ENCODE measurements around the gene CDK19.
A peak's percentile ranks its signal among the peaks of the same experiment; 100 is the strongest.

The CDK19 gene

GRCh38 chr6:110688661-110689268 lies 126.5 kb downstream of the CDK19 start:
- Histone ChIP-seq H3K79me1 (replicated peaks; ENCODE audit: low read length, poor library complexity, severe bottlenecking) (peaks cover 29% of the 10 kb centered on the region), H3K4me3 (ENCODE audit: insufficient read depth in 1 of 2, low read depth in 1 of 2, low read length in 2 of 2) (no peak overlapping the region), H2AK5ac (ENCODE audit: low read length, severe bottlenecking) (no peak overlapping the region), H3K4ac (ENCODE audit: low read depth in 1 of 2, low read length in 2 of 2) (no peak overlapping the region), H3K18ac (ENCODE audit: low read depth in 1 of 2, low read length in 2 of 2) (no peak overlapping the region), H3K36me3 (ENCODE audit: control insufficient read depth in 1 of 2, insufficient read depth in 2 of 2, low read depth in 1 of 2, low read length in 2 of 2) (no peaks in the 10 kb centered on the region), H4K91ac (ENCODE audit: low read length) (no peak overlapping the region), H3K14ac (ENCODE audit: low read length in 2 of 2) (peak overlapping the region in 1 of 2 experiments; percentile 36), H3K4me2 (ENCODE audit: low read length, poor library complexity, severe bottlenecking) (no peak overlapping the region), H2BK15ac (ENCODE audit: low read depth, poor library complexity, severe bottlenecking) (no peak overlapping the region), H3K27me3 (ENCODE audit: control insufficient read depth in 1 of 2, insufficient read depth in 1 of 2, low read length in 2 of 2) (no peaks in the 10 kb centered on the region), H2BK5ac (ENCODE audit: low read depth, low read length, poor library complexity, severe bottlenecking) (no peak overlapping the region), H3K27ac (ENCODE audit: low read length, poor library complexity, severe bottlenecking) (no peak overlapping the region), H2BK120ac (ENCODE audit: low read depth, low read length) (no peak overlapping the region), H3K9me3 (ENCODE audit: control insufficient read depth, low read length) (no peaks in the 10 kb centered on the region), H2BK12ac (ENCODE audit: low read length in 2 of 2) (no peak overlapping the region), H3K9ac (ENCODE audit: low read length) (no peak overlapping the region), H3K23ac (ENCODE audit: low read length in 2 of 2) (no peak overlapping the region), H2AFZ (ENCODE audit: low read depth, low read length) (no peak overlapping the region), H4K8ac (ENCODE audit: low read length) (no peak overlapping the region), H3K4me1 (ENCODE audit: control insufficient read depth, insufficient read depth, low read depth, low read length) (peaks cover 17% of the 10 kb centered on the region)
- DNase-seq = no peak
- WGBS = 87% methylated on average over 6 of the region's 6 CpGs

- no peaks in the 10 kb centered on the region for H3K36me3 ChIP-seq (ENCODE audit: control insufficient read depth in 1 of 2, insufficient read depth in 2 of 2, low read depth in 1 of 2, low read length in 2 of 2)
- no peak overlapping the region for H3K27ac ChIP-seq (ENCODE audit: low read length, poor library complexity, severe bottlenecking)
- WGBS = no CpG with 5 or more reads among the region's 1 CpG
- H3K4me2 ChIP-seq (ENCODE audit: low read length, poor library complexity, severe bottlenecking) = no peak overlapping the region
- no peak overlapping the region for H4K91ac ChIP-seq (ENCODE audit: low read length)
- no peak overlapping the region for H2BK120ac ChIP-seq (ENCODE audit: low read depth, low read length)
- H4K8ac ChIP-seq (ENCODE audit: low read length) = no peak overlapping the region
- H2BK5ac ChIP-seq (ENCODE audit: low read depth, low read length, poor library complexity, severe bottlenecking) = no peak overlapping the region
- no peak overlapping the region for H3K4me3 ChIP-seq (ENCODE audit: insufficient read depth in 1 of 2, low read depth in 1 of 2, low read length in 2 of 2)
- H2AFZ ChIP-seq (ENCODE audit: low read depth, low read length) = no peak overlapping the region
- peaks cover 17% of the 10 kb centered on the region for H3K4me1 ChIP-seq (ENCODE audit: control insufficient read depth, insufficient read depth, low read depth, low read length)
- H3K9ac ChIP-seq (ENCODE audit: low read length) = no peak overlapping the region
- no peak overlapping the region for H2BK12ac ChIP-seq (ENCODE audit: low read length in 2 of 2)
- no peak overlapping the region for H3K23ac ChIP-seq (ENCODE audit: low read length in 2 of 2)
- no peak overlapping the region for H3K4ac ChIP-seq (ENCODE audit: low read depth in 1 of 2, low read length in 2 of 2)
- no peaks in the 10 kb centered on the region for H3K27me3 ChIP-seq (ENCODE audit: control insufficient read depth in 1 of 2, insufficient read depth in 1 of 2, low read length in 2 of 2)
- H3K18ac ChIP-seq (ENCODE audit: low read depth in 1 of 2, low read length in 2 of 2) = no peak overlapping the region
- H2BK15ac ChIP-seq (ENCODE audit: low read depth, poor library complexity, severe bottlenecking) = no peak overlapping the region
- DNase-seq = no peak
- no peak overlapping the region for H2AK5ac ChIP-seq (ENCODE audit: low read length, severe bottlenecking)
- no peak overlapping the region for H3K14ac ChIP-seq (ENCODE audit: low read length in 2 of 2)
- H3K9me3 ChIP-seq (ENCODE audit: control insufficient read depth, low read length) = no peaks in the 10 kb centered on the region
- H3K79me1 ChIP-seq (replicated peaks; ENCODE audit: low read length, poor library complexity, severe bottlenecking) = peaks cover 22% of the 10 kb centered on the region
These were observed 127.9 kb downstream of the CDK19 start for GRCh38 chr6:110687326-110687725.

GRCh38 chr6:110683241-110683640 lies 132.0 kb downstream of the CDK19 start:
- no peak overlapping the region for H3K4me3 ChIP-seq (ENCODE audit: insufficient read depth in 1 of 2, low read depth in 1 of 2, low read length in 2 of 2)
- no peaks in the 10 kb centered on the region for H3K36me3 ChIP-seq (ENCODE audit: control insufficient read depth in 1 of 2, insufficient read depth in 2 of 2, low read depth in 1 of 2, low read length in 2 of 2)
- H2BK15ac ChIP-seq (ENCODE audit: low read depth, poor library complexity, severe bottlenecking) = no peak overlapping the region
- no peak for DNase-seq
- no peak overlapping the region for H2AK5ac ChIP-seq (ENCODE audit: low read length, severe bottlenecking)
- H3K14ac ChIP-seq (ENCODE audit: low read length in 2 of 2) = no peak overlapping the region
- H2AFZ ChIP-seq (ENCODE audit: low read depth, low read length) = no peak overlapping the region
- H3K9ac ChIP-seq (ENCODE audit: low read length) = no peak overlapping the region
- H4K91ac ChIP-seq (ENCODE audit: low read length) = no peak overlapping the region
- no peak overlapping the region for H3K18ac ChIP-seq (ENCODE audit: low read depth in 1 of 2, low read length in 2 of 2)
- peaks cover 7% of the 10 kb centered on the region for H3K79me1 ChIP-seq (replicated peaks; ENCODE audit: low read length, poor library complexity, severe bottlenecking)
- no peak overlapping the region for H4K8ac ChIP-seq (ENCODE audit: low read length)
- no peak overlapping the region for H3K23ac ChIP-seq (ENCODE audit: low read length in 2 of 2)
- no peak overlapping the region for H2BK120ac ChIP-seq (ENCODE audit: low read depth, low read length)
- no peaks in the 10 kb centered on the region for H3K27me3 ChIP-seq (ENCODE audit: control insufficient read depth in 1 of 2, insufficient read depth in 1 of 2, low read length in 2 of 2)
- no peaks in the 10 kb centered on the region for H3K9me3 ChIP-seq (ENCODE audit: control insufficient read depth, low read length)
- H3K4me1 ChIP-seq (ENCODE audit: control insufficient read depth, insufficient read depth, low read depth, low read length) = no peaks in the 10 kb centered on the region
- H2BK12ac ChIP-seq (ENCODE audit: low read length in 2 of 2) = no peak overlapping the region
- WGBS = 100% methylated on average over 1 of the region's 3 CpGs
- no peak overlapping the region for H3K4ac ChIP-seq (ENCODE audit: low read depth in 1 of 2, low read length in 2 of 2)
- no peak overlapping the region for H2BK5ac ChIP-seq (ENCODE audit: low read depth, low read length, poor library complexity, severe bottlenecking)
- H3K4me2 ChIP-seq (ENCODE audit: low read length, poor library complexity, severe bottlenecking) = no peak overlapping the region
- H3K27ac ChIP-seq (ENCODE audit: low read length, poor library complexity, severe bottlenecking) = no peak overlapping the region

DNA sequence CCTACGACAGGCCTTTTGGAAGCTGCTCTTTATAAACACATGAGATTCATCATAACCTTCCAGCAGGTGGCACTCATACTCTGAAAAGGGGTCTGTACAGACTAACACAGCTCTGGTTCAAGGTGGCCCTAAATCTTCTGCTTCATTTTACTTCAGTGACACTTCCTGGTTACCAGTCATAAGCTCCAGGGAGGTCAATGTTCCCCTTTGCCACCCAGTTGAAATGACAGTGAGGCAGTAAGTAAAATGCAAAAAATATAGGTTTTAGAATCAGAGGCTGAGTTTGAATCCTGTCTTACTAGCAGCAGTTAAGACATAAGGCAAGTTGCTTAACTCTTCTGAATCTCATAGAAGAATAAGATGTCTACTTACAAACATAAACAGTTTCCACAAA lies 132.8 kb downstream of the CDK19 start:
- Histone ChIP-seq H3K14ac (ENCODE audit: low read length in 2 of 2) (no peak overlapping the region), H2BK5ac (ENCODE audit: low read depth, low read length, poor library complexity, severe bottlenecking) (no peak overlapping the region), H2AFZ (ENCODE audit: low read depth, low read length) (no peak overlapping the region), H3K18ac (ENCODE audit: low read depth in 1 of 2, low read length in 2 of 2) (no peak overlapping the region), H3K4me2 (ENCODE audit: low read length, poor library complexity, severe bottlenecking) (no peak overlapping the region), H2AK5ac (ENCODE audit: low read length, severe bottlenecking) (no peak overlapping the region), H3K27me3 (ENCODE audit: control insufficient read depth in 1 of 2, insufficient read depth in 1 of 2, low read length in 2 of 2) (no peaks in the 10 kb centered on the region), H3K36me3 (ENCODE audit: control insufficient read depth in 1 of 2, insufficient read depth in 2 of 2, low read depth in 1 of 2, low read length in 2 of 2) (no peaks in the 10 kb centered on the region), H4K91ac (ENCODE audit: low read length) (no peak overlapping the region), H3K9me3 (ENCODE audit: control insufficient read depth, low read length) (no peaks in the 10 kb centered on the region), H2BK120ac (ENCODE audit: low read depth, low read length) (no peak overlapping the region), H3K27ac (ENCODE audit: low read length, poor library complexity, severe bottlenecking) (no peak overlapping the region), H2BK15ac (ENCODE audit: low read depth, poor library complexity, severe bottlenecking) (peak overlapping the region; percentile 52), H3K4me3 (ENCODE audit: insufficient read depth in 1 of 2, low read depth in 1 of 2, low read length in 2 of 2) (no peak overlapping the region), H3K79me1 (replicated peaks; ENCODE audit: low read length, poor library complexity, severe bottlenecking) (peaks cover 9% of the 10 kb centered on the region), H4K8ac (ENCODE audit: low read length) (no peak overlapping the region), H3K23ac (ENCODE audit: low read length in 2 of 2) (no peak overlapping the region), H3K4me1 (ENCODE audit: control insufficient read depth, insufficient read depth, low read depth, low read length) (no peaks in the 10 kb centered on the region), H3K4ac (ENCODE audit: low read depth in 1 of 2, low read length in 2 of 2) (no peak overlapping the region), H3K9ac (ENCODE audit: low read length) (peak overlapping the region; percentile 54), H2BK12ac (ENCODE audit: low read length in 2 of 2) (no peak overlapping the region)
- 53% methylated on average over 1 of the region's 1 CpG for WGBS
- peak; percentile 86 for DNase-seq
